Measurements from ENCODE around the gene TTN. TPM values are rescaled to one million over a fixed set of nuclear protein-coding genes. Genes with fewer than 3 reads are reported as not detected.
"Not testable (repeated sequence)": the region's sequence is repeated elsewhere in the genome, so short reads cannot be mapped to it uniquely, and the experiment has no call there.

The TTN gene
- total RNA-seq, 1 experiment from 2014 or later = under 0.01 TPM

GRCh38 chr2:178666458-178666857, 140.8 kb downstream of the TTN start:
- intact Hi-C loops (cut with micrococcal nuclease) = no loop called here
- Mint-ChIP-seq H3K4me1 (ENCODE audit: insufficient read depth, unreplicated experiment) (no peaks in the 10 kb centered on the region), H3K36me3 (ENCODE audit: insufficient read depth, unreplicated experiment) (no peaks in the 10 kb centered on the region), H3K27ac (ENCODE audit: low read depth, unreplicated experiment) (no peak overlapping the region), H3K27me3 (ENCODE audit: insufficient read depth, unreplicated experiment) (peaks cover 21% of the 10 kb centered on the region), H3K4me3 (ENCODE audit: unreplicated experiment) (no peak overlapping the region), H3K9me3 (ENCODE audit: unreplicated experiment) (no peaks in the 10 kb centered on the region)
- CTCF ChIA-PET = no interaction called here
- no peak for TF ChIP-seq CTCF (IDR thresholded peaks at IDR 0.05; ENCODE audit: unreplicated experiment)
- BruUV-seq (replicated peaks) = no TSS peak
- DNase-seq (ENCODE audit: unreplicated experiment) = no peak
- POLR2A ChIA-PET = interaction anchor here (0.6 kb wide), 1 partner anchor 497 kb away, joined by 3 read pairs; no protein-coding TSS in a partner anchor

GRCh38 chr2:178658480-178658879, 148.7 kb downstream of the TTN start:
- H3K27ac Mint-ChIP-seq (ENCODE audit: low read depth, unreplicated experiment); POLR2A ChIA-PET; H3K9me3 Mint-ChIP-seq (ENCODE audit: unreplicated experiment): not testable (repeated sequence)

GRCh38 chr2:178650554-178650953, 156.7 kb downstream of the TTN start:
- no peak overlapping the region for H3K4me3 Mint-ChIP-seq (ENCODE audit: unreplicated experiment)
- H3K9me3 Mint-ChIP-seq (ENCODE audit: unreplicated experiment) = no peaks in the 10 kb centered on the region
- no peaks in the 10 kb centered on the region for H3K36me3 Mint-ChIP-seq (ENCODE audit: insufficient read depth, unreplicated experiment)
- DNase-seq (ENCODE audit: unreplicated experiment) = no peak
- peaks cover 22% of the 10 kb centered on the region for H3K27me3 Mint-ChIP-seq (ENCODE audit: insufficient read depth, unreplicated experiment)
- TF ChIP-seq CTCF (IDR thresholded peaks at IDR 0.05; ENCODE audit: unreplicated experiment) = no peak
- H3K4me1 Mint-ChIP-seq (ENCODE audit: insufficient read depth, unreplicated experiment) = no peaks in the 10 kb centered on the region
- POLR2A ChIA-PET = no interaction called here
- no TSS peak for BruUV-seq (replicated peaks)
- CTCF ChIA-PET = interaction anchor here (0.8 kb wide), 1 partner anchor 36 kb away, joined by 3 read pairs; no protein-coding TSS in a partner anchor
- intact Hi-C loops (cut with micrococcal nuclease) = no loop called here
- H3K27ac Mint-ChIP-seq (ENCODE audit: low read depth, unreplicated experiment) = no peak overlapping the region

More at GRCh38 chr2:178658480-178658879, 148.7 kb downstream of the TTN start:
- H3K36me3 Mint-ChIP-seq (ENCODE audit: insufficient read depth, unreplicated experiment); H3K4me1 Mint-ChIP-seq (ENCODE audit: insufficient read depth, unreplicated experiment); intact Hi-C loops (cut with micrococcal nuclease); CTCF ChIA-PET; DNase-seq (ENCODE audit: unreplicated experiment); BruUV-seq (replicated peaks); H3K4me3 Mint-ChIP-seq (ENCODE audit: unreplicated experiment); H3K27me3 Mint-ChIP-seq (ENCODE audit: insufficient read depth, unreplicated experiment): not testable (repeated sequence)

GRCh38 chr2:178644919-178645318, 162.3 kb downstream of the TTN start:
- H3K27me3 Mint-ChIP-seq (ENCODE audit: insufficient read depth, unreplicated experiment) = peaks cover 12% of the 10 kb centered on the region
- DNase-seq (ENCODE audit: unreplicated experiment) = no peak
- H3K4me3 Mint-ChIP-seq (ENCODE audit: unreplicated experiment) = no peak overlapping the region
- intact Hi-C loops (cut with micrococcal nuclease) = no loop called here
- H3K36me3 Mint-ChIP-seq (ENCODE audit: insufficient read depth, unreplicated experiment) = no peaks in the 10 kb centered on the region
- H3K27ac Mint-ChIP-seq (ENCODE audit: low read depth, unreplicated experiment) = no peak overlapping the region
- ChIA-PET CTCF (no interaction called here), POLR2A (interaction anchor here (0.6 kb wide), 1 partner anchor 9 kb away, joined by 4 read pairs; no protein-coding TSS in a partner anchor)
- BruUV-seq (replicated peaks) = no TSS peak
- no peaks in the 10 kb centered on the region for H3K4me1 Mint-ChIP-seq (ENCODE audit: insufficient read depth, unreplicated experiment)
- H3K9me3 Mint-ChIP-seq (ENCODE audit: unreplicated experiment) = no peaks in the 10 kb centered on the region
- no peak for TF ChIP-seq CTCF (IDR thresholded peaks at IDR 0.05; ENCODE audit: unreplicated experiment)

GRCh38 chr2:178641498-178641897, 165.7 kb downstream of the TTN start:
- Mint-ChIP-seq H3K4me3 (ENCODE audit: unreplicated experiment) (no peak overlapping the region), H3K27me3 (ENCODE audit: insufficient read depth, unreplicated experiment) (peaks cover 12% of the 10 kb centered on the region), H3K9me3 (ENCODE audit: unreplicated experiment) (no peaks in the 10 kb centered on the region), H3K27ac (ENCODE audit: low read depth, unreplicated experiment) (no peak overlapping the region), H3K36me3 (ENCODE audit: insufficient read depth, unreplicated experiment) (no peaks in the 10 kb centered on the region), H3K4me1 (ENCODE audit: insufficient read depth, unreplicated experiment) (no peaks in the 10 kb centered on the region)
- no TSS peak for BruUV-seq (replicated peaks)
- ChIA-PET POLR2A (no interaction called here), CTCF (no interaction called here)
- no peak for DNase-seq (ENCODE audit: unreplicated experiment)
- TF ChIP-seq CTCF (IDR thresholded peaks at IDR 0.05; ENCODE audit: unreplicated experiment) = no peak
- intact Hi-C loops (cut with micrococcal nuclease) = no loop called here

Measured in MCF 10A (cell line).